ENCODE results near the gene RASAL2. TPM values are rescaled to one million over a fixed set of nuclear protein-coding genes. Genes with fewer than 3 reads are reported as not detected.

The RASAL2 gene
- total and polyA plus RNA-seq, 2 of the 13 experiments (the other 11 are each of a cell fraction or from before 2014, with no cell fraction given) = 5.4 to 5.9 TPM

DNA sequence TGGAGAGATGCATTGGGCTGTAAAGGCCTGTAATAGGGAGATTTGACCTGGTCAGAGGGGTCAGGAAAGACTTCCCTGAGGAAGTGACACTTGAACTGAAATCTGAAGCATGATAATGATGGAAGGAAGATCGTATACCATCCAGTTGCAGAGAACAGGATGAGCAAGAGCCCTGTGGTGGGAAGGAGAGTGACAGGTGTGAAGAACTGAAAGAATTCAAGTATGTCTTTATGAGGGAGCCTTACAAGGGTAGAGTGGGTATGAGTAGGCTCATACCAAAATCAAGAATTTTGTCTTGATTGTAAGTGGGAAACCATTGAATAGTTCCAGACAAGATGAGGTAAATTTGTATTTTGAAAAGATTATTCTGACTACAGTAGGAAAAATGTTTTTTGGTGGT lies 129.4 kb downstream of the RASAL2 start:
- Histone ChIP-seq H3K27me3 (ENCODE audit: control insufficient read depth in 1 of 2, insufficient read depth in 2 of 2, low read length in 2 of 2) (no peaks in the 10 kb centered on the region), H3K27ac (ENCODE audit: extremely low read length, insufficient read depth, low read length) (no peak overlapping the region), H3K79me2 (ENCODE audit: insufficient read depth, low read length) (no peaks in the 10 kb centered on the region), H4K20me1 (ENCODE audit: insufficient read depth, low read length) (no peaks in the 10 kb centered on the region), H3K9ac (ENCODE audit: insufficient read depth, low read depth, low read length) (no peak overlapping the region), H3K9me3 (ENCODE audit: low read length) (no peaks in the 10 kb centered on the region), H3K4me3 (replicated peaks in 1 of 3; ENCODE audit: insufficient read depth in 1 of 3, low read depth in 2 of 3, low read length in 3 of 3) (no peak overlapping the region), H3K4me2 (ENCODE audit: low read depth, low read length) (no peak overlapping the region), H3K4me1 (ENCODE audit: insufficient read depth, low read length) (peaks cover 14% of the 10 kb centered on the region; the same call in 1 of the 2 replicates), H3K36me3 (replicated peaks in 1 of 2; ENCODE audit: control insufficient read depth in 1 of 2, insufficient read depth in 2 of 2, low read length in 2 of 2) (no peaks in the 10 kb centered on the region), H2AFZ (ENCODE audit: low read length) (no peak overlapping the region)
- BruUV-seq (replicated peaks) = no TSS peak
- ChIA-PET CTCF (ENCODE audit: low intra/inter-chr PET ratio, low total read pairs) (no interaction called here), POLR2A (no interaction called here)
- TF ChIP-seq MIER2 (CRISPR knock-in tag; IDR thresholded peaks at IDR 0.05) (no peak), KDM2A (CRISPR knock-in tag; IDR thresholded peaks at IDR 0.05; ENCODE audit: borderline replicate concordance, low read depth) (no peak), ZFY (CRISPR knock-in tag; IDR thresholded peaks at IDR 0.05) (no peak), ZNF136 (CRISPR knock-in tag; IDR thresholded peaks at IDR 0.05; ENCODE audit: low read depth) (no peak), ZKSCAN1 (IDR thresholded peaks at IDR 0.05; ENCODE audit: low read length) (no peak), SOX5 (CRISPR knock-in tag; IDR thresholded peaks at IDR 0.05; ENCODE audit: borderline replicate concordance) (no peak), HNRNPH1 (optimal IDR thresholded peaks at IDR 0.05; ENCODE audit: low read depth, low read length) (no peak), ARNT2 (CRISPR knock-in tag; IDR thresholded peaks at IDR 0.05; ENCODE audit: low read depth) (no peak), ZBTB4 (CRISPR knock-in tag; IDR thresholded peaks at IDR 0.05; ENCODE audit: borderline replicate concordance) (no peak)
- TF ChIP-seq, protein P1, sequence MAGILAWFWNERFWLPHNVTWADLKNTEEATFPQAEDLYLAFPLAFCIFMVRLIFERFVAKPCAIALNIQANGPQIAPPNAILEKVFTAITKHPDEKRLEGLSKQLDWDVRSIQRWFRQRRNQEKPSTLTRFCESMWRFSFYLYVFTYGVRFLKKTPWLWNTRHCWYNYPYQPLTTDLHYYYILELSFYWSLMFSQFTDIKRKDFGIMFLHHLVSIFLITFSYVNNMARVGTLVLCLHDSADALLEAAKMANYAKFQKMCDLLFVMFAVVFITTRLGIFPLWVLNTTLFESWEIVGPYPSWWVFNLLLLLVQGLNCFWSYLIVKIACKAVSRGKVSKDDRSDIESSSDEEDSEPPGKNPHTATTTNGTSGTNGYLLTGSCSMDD (CRISPR knock-in tag; IDR thresholded peaks at IDR 0.05) = no peak
- TF ChIP-seq, protein P2, sequence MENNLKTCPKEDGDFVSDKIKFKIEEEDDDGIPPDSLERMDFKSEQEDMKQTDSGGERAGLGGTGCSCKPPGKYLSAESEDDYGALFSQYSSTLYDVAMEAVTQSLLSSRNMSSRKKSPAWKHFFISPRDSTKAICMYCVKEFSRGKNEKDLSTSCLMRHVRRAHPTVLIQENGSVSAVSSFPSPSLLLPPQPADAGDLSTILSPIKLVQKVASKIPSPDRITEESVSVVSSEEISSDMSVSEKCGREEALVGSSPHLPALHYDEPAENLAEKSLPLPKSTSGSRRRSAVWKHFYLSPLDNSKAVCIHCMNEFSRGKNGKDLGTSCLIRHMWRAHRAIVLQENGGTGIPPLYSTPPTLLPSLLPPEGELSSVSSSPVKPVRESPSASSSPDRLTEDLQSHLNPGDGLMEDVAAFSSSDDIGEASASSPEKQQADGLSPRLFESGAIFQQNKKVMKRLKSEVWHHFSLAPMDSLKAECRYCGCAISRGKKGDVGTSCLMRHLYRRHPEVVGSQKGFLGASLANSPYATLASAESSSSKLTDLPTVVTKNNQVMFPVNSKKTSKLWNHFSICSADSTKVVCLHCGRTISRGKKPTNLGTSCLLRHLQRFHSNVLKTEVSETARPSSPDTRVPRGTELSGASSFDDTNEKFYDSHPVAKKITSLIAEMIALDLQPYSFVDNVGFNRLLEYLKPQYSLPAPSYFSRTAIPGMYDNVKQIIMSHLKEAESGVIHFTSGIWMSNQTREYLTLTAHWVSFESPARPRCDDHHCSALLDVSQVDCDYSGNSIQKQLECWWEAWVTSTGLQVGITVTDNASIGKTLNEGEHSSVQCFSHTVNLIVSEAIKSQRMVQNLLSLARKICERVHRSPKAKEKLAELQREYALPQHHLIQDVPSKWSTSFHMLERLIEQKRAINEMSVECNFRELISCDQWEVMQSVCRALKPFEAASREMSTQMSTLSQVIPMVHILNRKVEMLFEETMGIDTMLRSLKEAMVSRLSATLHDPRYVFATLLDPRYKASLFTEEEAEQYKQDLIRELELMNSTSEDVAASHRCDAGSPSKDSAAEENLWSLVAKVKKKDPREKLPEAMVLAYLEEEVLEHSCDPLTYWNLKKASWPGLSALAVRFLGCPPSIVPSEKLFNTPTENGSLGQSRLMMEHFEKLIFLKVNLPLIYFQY (CRISPR knock-in tag; IDR thresholded peaks at IDR 0.05; ENCODE audit: borderline replicate concordance) = no peak
- TF ChIP-seq, protein P3, sequence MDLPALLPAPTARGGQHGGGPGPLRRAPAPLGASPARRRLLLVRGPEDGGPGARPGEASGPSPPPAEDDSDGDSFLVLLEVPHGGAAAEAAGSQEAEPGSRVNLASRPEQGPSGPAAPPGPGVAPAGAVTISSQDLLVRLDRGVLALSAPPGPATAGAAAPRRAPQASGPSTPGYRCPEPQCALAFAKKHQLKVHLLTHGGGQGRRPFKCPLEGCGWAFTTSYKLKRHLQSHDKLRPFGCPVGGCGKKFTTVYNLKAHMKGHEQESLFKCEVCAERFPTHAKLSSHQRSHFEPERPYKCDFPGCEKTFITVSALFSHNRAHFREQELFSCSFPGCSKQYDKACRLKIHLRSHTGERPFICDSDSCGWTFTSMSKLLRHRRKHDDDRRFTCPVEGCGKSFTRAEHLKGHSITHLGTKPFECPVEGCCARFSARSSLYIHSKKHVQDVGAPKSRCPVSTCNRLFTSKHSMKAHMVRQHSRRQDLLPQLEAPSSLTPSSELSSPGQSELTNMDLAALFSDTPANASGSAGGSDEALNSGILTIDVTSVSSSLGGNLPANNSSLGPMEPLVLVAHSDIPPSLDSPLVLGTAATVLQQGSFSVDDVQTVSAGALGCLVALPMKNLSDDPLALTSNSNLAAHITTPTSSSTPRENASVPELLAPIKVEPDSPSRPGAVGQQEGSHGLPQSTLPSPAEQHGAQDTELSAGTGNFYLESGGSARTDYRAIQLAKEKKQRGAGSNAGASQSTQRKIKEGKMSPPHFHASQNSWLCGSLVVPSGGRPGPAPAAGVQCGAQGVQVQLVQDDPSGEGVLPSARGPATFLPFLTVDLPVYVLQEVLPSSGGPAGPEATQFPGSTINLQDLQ (CRISPR knock-in tag; IDR thresholded peaks at IDR 0.05) = no peak
- ATAC-seq (no peak), DNase-seq (ENCODE audit: low spot score) (no peak), FAIRE-seq (no peak)
- intact Hi-C loops (cut with micrococcal nuclease; ENCODE audit: unreplicated experiment) (no loop called here), in situ Hi-C loops (cut with HindIII; ENCODE audit: extremely low pct_ligation_motif_present, low pct_unique_long_range_greater_than_20kb) (no loop called here)
- 90% methylated on average over 1 of the region's 1 CpG for WGBS (ENCODE audit: low lambda C conversion rate)

Measured in HepG2 (cell line).